Measurements from ENCODE around the gene BEND3. TPM values are rescaled to one million over a fixed set of nuclear protein-coding genes. Genes with fewer than 3 reads are reported as not detected.

The BEND3 gene
- total and polyA plus RNA-seq, 10 of the 15 experiments (the other 5 are each of a cell fraction or from before 2014, with no cell fraction given) = 1.1 to 9.0 (median 3.6) TPM

DNA sequence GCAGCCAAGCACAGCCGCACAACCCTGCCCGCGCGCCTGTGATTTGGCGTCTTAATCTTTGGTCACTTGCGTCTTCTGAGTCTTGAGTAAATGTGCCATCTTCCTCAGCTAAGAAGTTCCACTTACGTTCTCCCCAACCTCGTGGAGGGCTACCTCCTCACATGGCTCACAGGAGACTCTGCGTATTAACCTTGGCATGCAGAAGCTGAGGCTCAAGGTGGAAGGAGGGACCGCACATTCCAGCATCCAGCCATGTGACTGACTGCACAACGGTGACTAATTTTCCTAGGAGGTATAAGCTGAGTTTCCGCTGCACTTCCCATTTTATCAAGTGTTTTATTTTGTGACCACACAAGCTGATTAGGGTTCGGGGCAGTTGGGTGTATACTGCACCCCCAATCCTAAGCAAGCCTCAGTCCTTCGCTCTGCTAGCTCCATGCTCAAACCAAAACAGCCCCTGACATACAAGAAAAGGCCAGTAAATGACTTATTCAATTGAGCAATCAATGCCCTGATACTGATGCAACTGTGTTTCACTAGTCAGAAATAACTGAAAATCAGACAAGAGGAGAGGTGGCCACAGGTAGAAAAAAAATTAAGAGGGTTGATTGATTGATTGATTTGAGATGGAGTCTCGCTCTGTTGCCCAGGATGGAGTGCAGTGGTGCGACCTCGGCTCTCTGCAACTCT, 7.0 kb downstream of the BEND3 start:
- Histone ChIP-seq H3K4me1 (ENCODE audit: control insufficient read depth, insufficient read depth, low read length) (no peaks in the 10 kb centered on the region), H3K36me3 (ENCODE audit: control insufficient read depth in 2 of 2, insufficient read depth in 2 of 2, low read length in 1 of 2) (no peaks in the 10 kb centered on the region), H3K27me3 (replicated peaks in 1 of 2; ENCODE audit: control insufficient read depth in 2 of 2, insufficient read depth in 2 of 2, low read length in 1 of 2) (no peaks in the 10 kb centered on the region), H3K9ac (ENCODE audit: control insufficient read depth, insufficient read depth, low read length) (no peak overlapping the region), H3K79me2 (ENCODE audit: control insufficient read depth, insufficient read depth, low read length) (no peaks in the 10 kb centered on the region), H3K4me3 (no peak overlapping the region), H3K4me2 (ENCODE audit: control insufficient read depth, insufficient read depth) (no peak overlapping the region), H2AFZ (ENCODE audit: control insufficient read depth, low read depth, low read length) (no peak overlapping the region), H3K9me3 (replicated peaks; ENCODE audit: control insufficient read depth, insufficient read depth, low read length) (no peaks in the 10 kb centered on the region), H4K20me1 (ENCODE audit: control insufficient read depth, insufficient read depth) (peaks cover 2% of the 10 kb centered on the region; the same call in 1 of the 2 replicates), H3K27ac (ENCODE audit: control insufficient read depth, insufficient read depth) (no peak overlapping the region)
- FAIRE-seq (no peak), ATAC-seq (no peak), DNase-seq (ENCODE audit: low read depth, low spot score) (no peak)
- BruUV-seq (replicated peaks) = no TSS peak
- SMC1A ChIA-PET (ENCODE audit: uncharacterized antibody, unreplicated experiment) = interaction anchor here (1.0 kb wide), 1 partner anchor 10 kb away, joined by 3 read pairs; no protein-coding TSS in a partner anchor
- POLR2A ChIA-PET = no interaction called here
- RAD21 ChIA-PET (ENCODE audit: unreplicated experiment) = no interaction called here
- intact Hi-C loops (cut with micrococcal nuclease; ENCODE audit: unreplicated experiment) = no loop called here
- 91% methylated on average over 17 of the region's 17 CpGs for WGBS (ENCODE audit: insufficient coverage, insufficient replicate concordance, low lambda C conversion rate, missing lambda C conversion rate)
- CTCF ChIA-PET = no interaction called here
- in situ Hi-C loops (cut with MboI) = no loop called here
- TF ChIP-seq HSF1 (IDR thresholded peaks at IDR 0.05; ENCODE audit: low read depth, low read length) (no peak), TCF3 (IDR thresholded peaks at IDR 0.05; ENCODE audit: borderline replicate concordance, insufficient read depth, low read depth, low read length) (no peak), JUND (IDR thresholded peaks at IDR 0.05; ENCODE audit: low read depth, low read length) (no peak), RELA (IDR thresholded peaks at IDR 0.05; ENCODE audit: borderline replicate concordance, partially characterized antibody) (no peak), KLF5 (IDR thresholded peaks at IDR 0.05; ENCODE audit: partially characterized antibody) (no peak), SIX5 (IDR thresholded peaks at IDR 0.05; ENCODE audit: low read depth, low read length, severe bottlenecking) (no peak), SRF (IDR thresholded peaks at IDR 0.05; ENCODE audit: low read depth in 2 of 2, low read length in 2 of 2) (no peak), SMC3 (IDR thresholded peaks at IDR 0.05; ENCODE audit: borderline replicate concordance, low read length) (no peak), GABPA (IDR thresholded peaks at IDR 0.05; ENCODE audit: low read depth) (no peak), KDM1A (IDR thresholded peaks at IDR 0.05; ENCODE audit: borderline replicate concordance) (no peak)
- TF ChIP-seq, protein P1, sequence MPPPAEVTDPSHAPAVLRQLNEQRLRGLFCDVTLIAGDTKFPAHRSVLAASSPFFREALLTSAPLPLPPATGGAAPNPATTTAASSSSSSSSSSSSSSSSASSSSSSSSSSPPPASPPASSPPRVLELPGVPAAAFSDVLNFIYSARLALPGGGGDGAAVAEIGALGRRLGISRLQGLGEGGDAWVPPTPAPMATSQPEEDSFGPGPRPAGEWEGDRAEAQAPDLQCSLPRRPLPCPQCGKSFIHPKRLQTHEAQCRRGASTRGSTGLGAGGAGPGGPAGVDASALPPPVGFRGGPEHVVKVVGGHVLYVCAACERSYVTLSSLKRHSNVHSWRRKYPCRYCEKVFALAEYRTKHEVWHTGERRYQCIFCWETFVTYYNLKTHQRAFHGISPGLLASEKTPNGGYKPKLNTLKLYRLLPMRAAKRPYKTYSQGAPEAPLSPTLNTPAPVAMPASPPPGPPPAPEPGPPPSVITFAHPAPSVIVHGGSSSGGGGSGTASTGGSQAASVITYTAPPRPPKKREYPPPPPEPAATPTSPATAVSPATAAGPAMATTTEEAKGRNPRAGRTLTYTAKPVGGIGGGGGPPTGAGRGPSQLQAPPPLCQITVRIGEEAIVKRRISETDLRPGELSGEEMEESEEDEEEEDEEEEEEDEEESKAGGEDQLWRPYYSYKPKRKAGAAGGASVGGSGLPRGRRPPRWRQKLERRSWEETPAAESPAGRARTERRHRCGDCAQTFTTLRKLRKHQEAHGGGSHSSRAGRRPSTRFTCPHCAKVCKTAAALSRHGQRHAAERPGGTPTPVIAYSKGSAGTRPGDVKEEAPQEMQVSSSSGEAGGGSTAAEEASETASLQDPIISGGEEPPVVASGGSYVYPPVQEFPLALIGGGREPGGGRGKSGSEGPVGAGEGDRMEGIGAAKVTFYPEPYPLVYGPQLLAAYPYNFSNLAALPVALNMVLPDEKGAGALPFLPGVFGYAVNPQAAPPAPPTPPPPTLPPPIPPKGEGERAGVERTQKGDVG (CRISPR knock-in tag; IDR thresholded peaks at IDR 0.05) = no peak
- TF ChIP-seq, protein P2, sequence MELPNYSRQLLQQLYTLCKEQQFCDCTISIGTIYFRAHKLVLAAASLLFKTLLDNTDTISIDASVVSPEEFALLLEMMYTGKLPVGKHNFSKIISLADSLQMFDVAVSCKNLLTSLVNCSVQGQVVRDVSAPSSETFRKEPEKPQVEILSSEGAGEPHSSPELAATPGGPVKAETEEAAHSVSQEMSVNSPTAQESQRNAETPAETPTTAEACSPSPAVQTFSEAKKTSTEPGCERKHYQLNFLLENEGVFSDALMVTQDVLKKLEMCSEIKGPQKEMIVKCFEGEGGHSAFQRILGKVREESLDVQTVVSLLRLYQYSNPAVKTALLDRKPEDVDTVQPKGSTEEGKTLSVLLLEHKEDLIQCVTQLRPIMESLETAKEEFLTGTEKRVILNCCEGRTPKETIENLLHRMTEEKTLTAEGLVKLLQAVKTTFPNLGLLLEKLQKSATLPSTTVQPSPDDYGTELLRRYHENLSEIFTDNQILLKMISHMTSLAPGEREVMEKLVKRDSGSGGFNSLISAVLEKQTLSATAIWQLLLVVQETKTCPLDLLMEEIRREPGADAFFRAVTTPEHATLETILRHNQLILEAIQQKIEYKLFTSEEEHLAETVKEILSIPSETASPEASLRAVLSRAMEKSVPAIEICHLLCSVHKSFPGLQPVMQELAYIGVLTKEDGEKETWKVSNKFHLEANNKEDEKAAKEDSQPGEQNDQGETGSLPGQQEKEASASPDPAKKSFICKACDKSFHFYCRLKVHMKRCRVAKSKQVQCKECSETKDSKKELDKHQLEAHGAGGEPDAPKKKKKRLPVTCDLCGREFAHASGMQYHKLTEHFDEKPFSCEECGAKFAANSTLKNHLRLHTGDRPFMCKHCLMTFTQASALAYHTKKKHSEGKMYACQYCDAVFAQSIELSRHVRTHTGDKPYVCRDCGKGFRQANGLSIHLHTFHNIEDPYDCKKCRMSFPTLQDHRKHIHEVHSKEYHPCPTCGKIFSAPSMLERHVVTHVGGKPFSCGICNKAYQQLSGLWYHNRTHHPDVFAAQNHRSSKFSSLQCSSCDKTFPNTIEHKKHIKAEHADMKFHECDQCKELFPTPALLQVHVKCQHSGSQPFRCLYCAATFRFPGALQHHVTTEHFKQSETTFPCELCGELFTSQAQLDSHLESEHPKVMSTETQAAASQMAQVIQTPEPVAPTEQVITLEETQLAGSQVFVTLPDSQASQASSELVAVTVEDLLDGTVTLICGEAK (IDR thresholded peaks at IDR 0.05; ENCODE audit: borderline replicate concordance) = no peak

Data from GM12878 (cell line).